HG02885 (cell line): ENCODE measurements around the gene SPN.
"Not testable (repeated sequence)": the region's sequence is repeated elsewhere in the genome, so short reads cannot be mapped to it uniquely, and the experiment has no call there.

Source experiments
- ATAC-seq: cut with Tn5 transposase; IDR thresholded peaks from one replicate; pipeline ENCODE4 v1.9.1; 2021; ENCODE audit warnings: mild to moderate bottlenecking; ENCODE audit not compliant: unreplicated experiment, poor library complexity

The SPN gene

DNA sequence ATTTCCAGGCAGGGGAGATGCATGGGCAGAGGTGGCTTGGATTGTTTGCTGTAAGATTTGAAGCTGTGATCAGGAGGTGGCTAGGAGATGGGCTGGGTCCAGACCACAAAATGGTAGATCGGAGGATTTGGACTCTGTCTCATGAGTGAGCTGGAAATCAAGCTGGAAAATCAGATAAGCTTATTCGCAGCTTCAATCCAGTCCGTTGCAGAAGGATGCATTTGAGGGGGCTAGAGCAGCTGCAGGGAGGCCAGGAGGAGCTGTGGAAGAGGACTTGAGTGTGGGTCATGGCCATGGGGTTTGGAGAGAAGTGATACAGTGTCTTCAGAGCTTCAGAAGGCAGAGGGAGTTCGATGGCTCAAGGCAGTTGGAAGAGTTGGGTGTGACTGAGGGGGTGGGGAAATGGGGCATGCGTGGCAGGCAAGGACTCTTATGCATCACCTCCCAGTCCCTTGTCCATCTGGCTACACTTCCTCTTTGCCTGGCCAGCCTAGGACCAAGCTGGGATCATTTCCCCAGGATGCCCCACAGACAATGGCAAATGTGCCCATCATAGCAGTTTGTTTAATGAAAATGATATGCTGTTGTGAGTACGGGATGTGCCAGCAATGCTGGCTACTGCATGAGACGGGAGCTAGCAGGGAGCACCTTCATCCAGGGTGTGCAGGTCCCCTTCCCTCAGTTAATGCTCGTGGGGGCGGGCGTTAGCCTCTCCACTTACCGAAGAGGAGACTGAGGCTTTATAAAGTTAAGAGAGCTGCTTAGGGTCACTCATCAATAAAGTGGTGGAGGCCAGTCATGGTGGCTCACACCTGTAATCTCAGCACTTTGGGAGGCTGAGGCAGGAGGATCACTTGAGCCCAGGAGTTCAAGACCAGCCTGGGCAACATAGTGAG, 36.5 kb downstream of the SPN start:
- no peak for ATAC-seq

DNA sequence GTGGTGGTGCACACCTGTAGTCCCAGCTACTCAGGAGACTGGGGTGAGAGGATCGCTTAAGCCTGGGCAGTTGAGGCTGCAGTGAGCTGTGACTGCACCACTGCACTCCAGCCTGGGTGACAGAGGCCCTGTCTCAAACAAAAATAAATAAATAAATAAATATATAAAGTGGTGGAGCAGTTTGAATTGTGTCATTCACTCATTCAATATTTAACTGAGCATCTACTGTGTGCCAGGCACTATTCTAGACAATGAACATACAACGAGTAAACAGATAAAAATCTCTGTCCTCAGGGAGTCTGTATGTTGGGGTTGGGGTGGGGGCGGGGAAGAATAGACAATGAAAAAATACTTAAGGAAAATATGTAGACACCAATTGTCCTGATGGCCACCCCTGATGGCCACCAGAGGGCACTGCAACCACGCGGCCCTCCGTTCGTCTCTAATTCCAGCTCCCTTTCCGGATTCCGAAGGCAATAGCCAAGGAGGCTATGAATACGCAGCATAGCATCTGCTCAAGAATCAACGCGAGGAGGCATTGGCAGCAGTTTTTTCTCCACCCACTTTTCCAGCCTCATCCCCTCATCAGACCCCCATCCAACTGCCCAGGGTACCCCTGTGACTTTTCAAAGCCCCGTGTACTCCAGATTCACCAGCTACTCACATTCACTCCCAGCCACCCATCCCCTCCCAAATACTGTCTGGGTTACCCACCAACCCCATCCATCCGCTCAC, 37.4 kb downstream of the SPN start:
- ATAC-seq = no peak

DNA sequence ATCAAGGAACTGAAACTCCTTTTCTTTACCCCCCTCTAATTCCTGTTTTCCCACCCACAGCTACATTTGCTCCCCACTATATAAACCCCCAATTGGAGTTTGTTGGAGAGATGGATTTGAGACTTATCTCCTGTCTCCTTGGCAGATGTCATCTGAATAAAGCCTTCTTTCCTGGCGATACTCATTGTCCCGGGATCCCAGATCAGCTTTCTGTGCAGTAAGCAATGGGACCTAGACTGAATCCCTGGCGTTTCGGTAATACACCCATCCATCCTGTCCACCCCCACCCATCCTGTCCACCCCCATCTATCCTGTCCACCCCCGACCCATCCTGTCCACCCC, 38.1 kb downstream of the SPN start:
- ATAC-seq = no peak

- ATAC-seq = no peak
Measured at GRCh38 chr16:29702269-29702668, 39.2 kb downstream of the SPN start.

DNA sequence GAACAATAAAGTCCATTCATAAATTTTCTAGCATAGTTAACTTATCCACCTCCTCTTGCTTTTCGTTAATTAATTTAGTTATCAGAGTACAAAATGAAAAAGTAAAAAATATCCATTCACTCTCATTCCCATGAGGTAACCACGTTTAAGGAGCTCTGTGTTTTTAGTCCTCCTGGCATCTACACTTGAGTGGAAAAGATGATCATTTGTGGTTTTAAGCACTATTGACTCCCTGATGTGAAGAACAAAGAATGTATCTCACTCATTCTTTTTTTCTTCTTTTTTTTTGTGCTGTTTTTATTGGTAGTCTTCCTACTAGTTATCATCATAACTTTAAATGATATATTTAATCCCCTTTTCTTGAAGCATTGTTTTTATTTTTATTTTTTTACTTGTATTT, 42.0 kb downstream of the SPN start:
- ATAC-seq = no peak

DNA sequence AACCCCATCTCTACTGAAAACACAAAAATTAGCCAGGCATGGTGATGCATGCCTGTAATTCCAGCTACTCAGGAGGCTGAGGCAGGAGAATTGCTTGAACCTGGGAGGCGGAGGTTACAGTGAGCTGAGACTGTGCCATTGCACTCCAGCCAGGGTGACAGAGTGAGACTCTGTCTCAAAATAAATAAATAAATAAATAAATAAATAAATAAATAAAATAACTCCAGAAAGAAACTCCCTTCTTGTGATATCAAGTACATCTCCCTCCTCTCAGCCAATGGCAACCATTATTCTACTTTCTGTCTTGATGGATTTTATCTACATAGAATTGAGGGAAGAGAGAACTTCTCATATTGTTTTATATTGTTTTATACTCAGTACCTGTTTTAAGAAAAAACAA, 44.1 kb downstream of the SPN start:
- ATAC-seq = not testable (repeated sequence)

DNA sequence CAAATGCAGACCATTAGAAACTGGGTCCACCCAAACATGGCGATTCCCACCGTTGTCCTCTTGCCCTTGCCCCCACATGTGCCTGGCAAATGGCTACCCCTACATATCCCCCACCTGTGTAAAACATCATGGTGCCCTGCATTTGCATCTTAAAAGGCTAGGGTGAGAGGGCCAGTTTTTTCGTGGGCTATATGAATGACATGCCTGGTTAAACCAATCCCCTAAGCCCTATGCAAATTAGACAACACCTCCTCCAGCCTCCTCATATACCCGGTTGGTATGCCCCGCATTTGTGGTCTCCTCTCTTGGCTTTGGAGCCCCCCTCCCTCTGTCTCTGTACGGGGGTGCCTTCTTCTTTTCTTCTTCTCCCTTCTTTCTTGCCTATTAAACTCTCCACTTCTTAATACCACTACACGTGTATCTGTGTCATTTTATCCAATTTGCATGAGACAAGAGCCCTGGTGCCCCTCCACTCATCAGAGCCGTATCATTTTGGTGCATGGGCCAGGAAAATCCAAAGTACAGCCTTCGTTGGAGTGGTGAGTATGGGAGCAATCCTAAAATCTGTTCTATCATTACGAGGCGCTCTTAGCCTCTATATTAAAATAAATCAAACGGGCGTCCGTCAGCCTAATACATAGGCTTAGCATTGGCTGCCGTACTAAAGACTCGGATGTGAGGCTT, 46.0 kb downstream of the SPN start:
- no peak for ATAC-seq

- not testable (repeated sequence) for ATAC-seq
Measured at GRCh38 chr16:29709657-29710056, 46.6 kb downstream of the SPN start.

DNA sequence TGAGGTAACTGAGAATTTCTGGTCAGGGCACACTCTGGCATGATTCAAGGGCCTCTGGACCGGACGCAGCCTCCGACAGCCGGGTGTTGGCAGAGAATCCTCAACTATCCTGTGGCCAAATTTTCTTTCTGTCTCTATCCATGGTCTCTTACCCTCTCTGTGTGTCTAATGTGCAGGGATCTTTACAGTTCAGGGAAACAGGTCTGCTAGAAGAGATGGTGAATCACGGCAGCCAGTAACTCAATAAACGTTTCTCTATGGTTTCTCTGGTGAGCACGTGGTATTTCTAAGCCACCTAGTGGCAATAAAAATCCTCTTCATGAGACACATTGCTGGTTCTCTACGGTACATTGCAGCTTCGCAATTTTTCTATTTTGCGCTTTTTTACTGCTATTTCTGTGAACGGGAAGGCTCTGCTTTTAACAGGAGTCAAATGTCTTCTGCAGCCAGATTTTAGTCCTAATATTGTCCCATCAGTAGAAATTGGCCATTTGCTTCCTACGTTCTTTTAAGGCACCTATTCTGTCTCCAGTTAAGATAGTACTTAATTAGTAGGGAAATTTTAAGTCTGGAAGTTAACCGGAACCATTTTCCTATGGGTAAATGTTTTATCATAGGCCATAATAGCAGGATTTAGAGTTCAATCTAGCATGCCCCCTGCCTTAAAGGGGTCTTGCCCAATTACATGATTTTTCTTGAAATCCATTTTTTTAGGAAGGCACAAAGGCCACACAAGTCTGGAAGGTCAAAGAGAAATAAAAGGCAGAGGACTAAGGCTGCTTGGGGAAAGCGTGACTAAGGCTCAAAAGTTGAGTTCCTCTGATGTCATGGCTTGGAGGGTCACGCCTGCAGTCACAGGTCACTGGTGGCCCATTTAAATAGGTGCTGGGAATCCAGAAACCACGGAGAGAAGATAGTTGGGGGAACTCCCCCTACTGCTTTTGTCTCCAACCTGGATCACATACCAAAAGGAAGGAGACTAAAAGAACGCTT, 47.5 kb downstream of the SPN start:
- ATAC-seq = no peak

DNA sequence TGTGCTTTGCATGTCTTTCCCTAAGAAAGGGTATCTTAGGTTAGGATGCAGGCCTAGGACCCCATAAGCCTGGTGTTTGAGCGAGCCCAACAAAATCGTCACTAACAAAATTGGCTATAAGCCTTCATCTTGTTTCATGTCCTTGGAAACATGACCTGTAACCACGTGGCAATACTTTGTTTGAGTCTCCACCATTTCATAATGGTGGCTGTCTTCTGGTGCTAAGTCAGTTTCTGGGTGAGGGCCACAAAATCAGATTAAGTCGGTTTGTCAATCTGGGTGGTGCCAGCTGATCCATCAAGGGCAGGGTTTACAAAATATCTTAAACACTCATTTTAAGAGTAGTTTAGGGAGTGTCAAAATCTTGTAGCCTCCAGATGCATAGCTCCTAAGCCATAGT, 49.8 kb downstream of the SPN start:
- ATAC-seq = no peak

DNA sequence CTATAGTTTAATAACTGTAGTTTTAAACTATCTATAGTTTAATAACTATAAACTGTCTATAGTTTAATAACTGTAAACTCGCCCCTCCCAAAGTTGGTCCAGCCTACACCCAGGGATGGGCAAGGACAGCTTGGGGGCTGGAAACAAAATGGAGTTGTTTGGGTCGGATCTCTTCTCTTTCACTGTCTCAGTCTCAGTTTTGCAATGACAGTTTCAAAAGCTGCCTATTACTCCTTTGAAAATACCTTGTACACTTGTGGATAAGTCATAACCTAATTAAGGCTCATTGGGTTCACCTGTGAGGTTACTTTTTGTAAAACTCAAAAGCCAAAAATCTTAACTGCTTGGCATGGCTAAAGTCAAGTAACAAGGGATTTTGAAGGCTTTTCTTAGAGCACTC, 51.3 kb downstream of the SPN start:
- no peak for ATAC-seq

DNA sequence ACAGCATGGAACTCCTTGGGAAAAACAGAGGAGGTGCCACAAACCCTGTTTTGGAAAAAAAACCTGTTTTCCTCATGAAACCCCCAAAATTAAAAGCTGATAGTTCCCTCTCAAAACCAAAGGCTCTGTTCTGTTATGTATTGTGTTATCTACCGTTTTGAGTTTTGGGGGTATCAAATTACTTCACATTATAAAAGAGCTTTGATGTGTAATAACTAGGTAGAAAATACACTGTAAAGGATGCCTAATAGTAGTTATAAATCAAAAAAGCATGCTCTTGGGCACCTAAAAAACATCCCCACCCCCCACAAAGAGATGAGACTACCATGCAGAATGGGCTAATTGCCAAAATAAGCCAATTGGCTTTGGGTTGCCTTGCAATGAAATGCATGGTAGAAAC, 51.9 kb downstream of the SPN start:
- ATAC-seq = no peak

DNA sequence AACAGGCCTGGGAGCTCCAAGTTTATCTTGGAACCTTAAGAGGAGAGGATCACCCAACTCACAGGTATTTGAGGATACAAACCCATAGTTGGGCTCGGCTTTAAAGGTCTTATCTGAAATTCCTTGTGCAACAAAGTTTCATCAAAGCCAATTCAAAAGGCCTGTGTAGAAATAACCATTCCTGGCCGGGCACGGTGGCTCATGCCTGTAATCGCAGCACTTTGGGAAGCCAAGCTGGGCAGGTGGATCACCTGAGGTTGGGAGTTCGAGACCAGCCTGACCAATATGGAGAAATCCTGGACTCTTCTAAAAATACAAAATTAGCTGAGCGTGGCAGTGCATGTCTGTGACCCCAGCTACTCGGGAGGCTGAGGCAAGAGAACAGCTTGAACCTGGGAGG, 54.1 kb downstream of the SPN start:
- no peak for ATAC-seq

GRCh38 chr16:29719063-29719462, 56.0 kb downstream of the SPN start:
- no peak for ATAC-seq
